OCI-LY3 (cell line): Measurements from ENCODE around the gene NQO1.
A peak's percentile ranks its signal among the peaks of the same experiment; 100 is the strongest.

ENCODE experiments used
- H2AFZ ChIP-seq: fragments of 200-600, 300-600 bp; shearing (Covaris generic); 2 replicates; pipeline ENCODE4 v1.6.0; 2014; ENCODE audit warnings: antibody characterized with exemption, low read depth, low read length
- H3K27ac ChIP-seq: fragments of 200-600, 300-600 bp; sonication (generic); 2 replicates; pipeline ENCODE4 v1.5.1; 2014; ENCODE audit warnings: mild to moderate bottlenecking, low read length, moderate library complexity, mixed read lengths
- H3K27me3 ChIP-seq: fragments of 200-600, 300-600 bp; sonication (generic); 2 replicates; pipeline ENCODE4 v1.6.1; 2014; ENCODE audit warnings: low read depth, low read length, mixed read lengths
- H3K36me3 ChIP-seq: fragments of 200-600, 300-600 bp; sonication (generic); replicated peaks from 2 replicates; pipeline ENCODE3; 2014; ENCODE audit warnings: low read depth, low read length, mixed read lengths
- H3K4me1 ChIP-seq: fragments of 300-600, 200-600 bp; sonication (generic); 2 replicates; pipeline ENCODE4 v1.6.1; 2014; ENCODE audit warnings: low read length, mixed read lengths
- H3K4me2 ChIP-seq: fragments of 200-600, 300-600 bp; sonication (generic); 2 replicates; pipeline ENCODE4 v1.6.1; 2014; ENCODE audit warnings: low read length, mixed read lengths
- H3K4me3 ChIP-seq: fragments of 300-600, 200-600 bp; sonication (generic); 2 replicates; pipeline ENCODE4 v1.5.1; 2014; ENCODE audit warnings: antibody characterized with exemption, mild to moderate bottlenecking, low read length, moderate library complexity
- H3K79me2 ChIP-seq: fragments of 300-600, 200-600 bp; shearing (Covaris generic); 2 replicates; pipeline ENCODE4 v1.6.1; 2014; ENCODE audit warnings: mild to moderate bottlenecking, low read length, mixed read lengths
- H3K9ac ChIP-seq: fragments of 300-600, 200-600 bp; shearing (Covaris generic); 2 replicates; pipeline ENCODE4 v1.6.0; 2014; ENCODE audit warnings: mild to moderate bottlenecking, low read length, moderate library complexity
- H3K9me3 ChIP-seq: fragments of 200-600, 300-600 bp; shearing (Covaris generic); 2 replicates; pipeline ENCODE4 v1.6.1; 2014; ENCODE audit warnings: low read length, mixed read lengths; ENCODE audit not compliant: insufficient read depth
- H4K20me1 ChIP-seq: fragments of 200-600, 300-600 bp; sonication (generic); 2 replicates; pipeline ENCODE4 v1.6.1; 2016; ENCODE audit warnings: low read length, mixed read lengths; ENCODE audit not compliant: insufficient read depth
- CTCF ChIP-seq: fragments of 200-600, 300-600 bp; sonication (generic); IDR thresholded peaks from 2 replicates; pipeline ENCODE4 v1.5.1; 2014; ENCODE audit warnings: antibody characterized with exemption, low read length, low read depth
- EZH2phosphoT487 ChIP-seq: fragments of 200-600 bp; shearing (Covaris generic); IDR thresholded peaks from 2 replicates; pipeline ENCODE4 v1.6.1; 2018; ENCODE audit warnings: antibody characterized with exemption, mixed run types, low read depth

The NQO1 gene

GRCh38 chr16:69771651-69771967, 45.2 kb upstream of the NQO1 start:
- Histone ChIP-seq H3K9me3 (peaks cover 11% of the 10 kb centered on the region; the same call in 1 of the 2 replicates), H4K20me1 (no peaks in the 10 kb centered on the region; the same call in 1 of the 2 replicates), H3K4me2 (peak overlapping the region; percentile 57), H3K4me1 (peaks cover 58% of the 10 kb centered on the region), H2AFZ (no peak overlapping the region), H3K9ac (no peak overlapping the region), H3K36me3 (peaks cover 16% of the 10 kb centered on the region), H3K27me3 (no peaks in the 10 kb centered on the region), H3K27ac (no peak overlapping the region), H3K4me3 (0 out of 2 replicates have a peak overlapping the region, but pooled peaks have one; percentile 19), H3K79me2 (peaks cover 45% of the 10 kb centered on the region)
- no peak for TF ChIP-seq CTCF
- no peak for TF ChIP-seq EZH2phosphoT487

- Histone ChIP-seq H3K79me2 (peaks cover 43% of the 10 kb centered on the region), H3K27ac (no peak overlapping the region), H3K4me3 (no peak overlapping the region), H4K20me1 (no peaks in the 10 kb centered on the region; the same call in 1 of the 2 replicates), H3K4me2 (no peak overlapping the region), H3K36me3 (no peaks in the 10 kb centered on the region), H3K9me3 (no peaks in the 10 kb centered on the region), H3K4me1 (peaks cover 58% of the 10 kb centered on the region), H3K27me3 (no peaks in the 10 kb centered on the region), H3K9ac (no peak overlapping the region), H2AFZ (no peak overlapping the region)
- TF ChIP-seq EZH2phosphoT487 (no peak), CTCF (no peak)
These were observed 43.0 kb upstream of the NQO1 start for GRCh38 chr16:69769404-69769803.

GRCh38 chr16:69768666-69769065, 42.3 kb upstream of the NQO1 start:
- no peak overlapping the region for H3K27ac ChIP-seq
- no peaks in the 10 kb centered on the region; the same call in 1 of the 2 replicates for H4K20me1 ChIP-seq
- no peaks in the 10 kb centered on the region for H3K27me3 ChIP-seq
- H3K9ac ChIP-seq, result no peak overlapping the region
- no peak overlapping the region for H2AFZ ChIP-seq
- no peak overlapping the region for H3K4me2 ChIP-seq
- H3K9me3 ChIP-seq, result no peaks in the 10 kb centered on the region
- peaks cover 51% of the 10 kb centered on the region for H3K79me2 ChIP-seq
- TF ChIP-seq EZH2phosphoT487, result no peak
- no peak for TF ChIP-seq CTCF
- H3K36me3 ChIP-seq, result no peaks in the 10 kb centered on the region
- H3K4me3 ChIP-seq, result no peak overlapping the region
- peaks cover 57% of the 10 kb centered on the region for H3K4me1 ChIP-seq

GRCh38 chr16:69767459-69768229, 41.3 kb upstream of the NQO1 start:
- TF ChIP-seq EZH2phosphoT487, result no peak
- no peak for TF ChIP-seq CTCF
- no peaks in the 10 kb centered on the region for H3K27me3 ChIP-seq
- H2AFZ ChIP-seq, result no peak overlapping the region
- no peak overlapping the region for H3K9ac ChIP-seq
- H3K4me3 ChIP-seq, result no peak overlapping the region
- H3K4me2 ChIP-seq, result no peak overlapping the region
- H3K79me2 ChIP-seq, result peaks cover 55% of the 10 kb centered on the region
- no peaks in the 10 kb centered on the region for H3K36me3 ChIP-seq
- H4K20me1 ChIP-seq, result no peaks in the 10 kb centered on the region; the same call in 1 of the 2 replicates
- peaks cover 55% of the 10 kb centered on the region for H3K4me1 ChIP-seq
- no peak overlapping the region for H3K27ac ChIP-seq
- no peaks in the 10 kb centered on the region for H3K9me3 ChIP-seq
